GM19193 (cell line): ENCODE measurements around the gene GPRC6A.

Experiments
- POLR2A ChIP-seq: IDR thresholded peaks from 4 replicates; pipeline ENCODE4 v1.6.1; 2011; ENCODE audit not compliant: insufficient read depth, insufficient read length; ENCODE audit errors: extremely low read depth

The GPRC6A gene, protein sequence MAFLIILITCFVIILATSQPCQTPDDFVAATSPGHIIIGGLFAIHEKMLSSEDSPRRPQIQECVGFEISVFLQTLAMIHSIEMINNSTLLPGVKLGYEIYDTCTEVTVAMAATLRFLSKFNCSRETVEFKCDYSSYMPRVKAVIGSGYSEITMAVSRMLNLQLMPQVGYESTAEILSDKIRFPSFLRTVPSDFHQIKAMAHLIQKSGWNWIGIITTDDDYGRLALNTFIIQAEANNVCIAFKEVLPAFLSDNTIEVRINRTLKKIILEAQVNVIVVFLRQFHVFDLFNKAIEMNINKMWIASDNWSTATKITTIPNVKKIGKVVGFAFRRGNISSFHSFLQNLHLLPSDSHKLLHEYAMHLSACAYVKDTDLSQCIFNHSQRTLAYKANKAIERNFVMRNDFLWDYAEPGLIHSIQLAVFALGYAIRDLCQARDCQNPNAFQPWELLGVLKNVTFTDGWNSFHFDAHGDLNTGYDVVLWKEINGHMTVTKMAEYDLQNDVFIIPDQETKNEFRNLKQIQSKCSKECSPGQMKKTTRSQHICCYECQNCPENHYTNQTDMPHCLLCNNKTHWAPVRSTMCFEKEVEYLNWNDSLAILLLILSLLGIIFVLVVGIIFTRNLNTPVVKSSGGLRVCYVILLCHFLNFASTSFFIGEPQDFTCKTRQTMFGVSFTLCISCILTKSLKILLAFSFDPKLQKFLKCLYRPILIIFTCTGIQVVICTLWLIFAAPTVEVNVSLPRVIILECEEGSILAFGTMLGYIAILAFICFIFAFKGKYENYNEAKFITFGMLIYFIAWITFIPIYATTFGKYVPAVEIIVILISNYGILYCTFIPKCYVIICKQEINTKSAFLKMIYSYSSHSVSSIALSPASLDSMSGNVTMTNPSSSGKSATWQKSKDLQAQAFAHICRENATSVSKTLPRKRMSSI

DNA sequence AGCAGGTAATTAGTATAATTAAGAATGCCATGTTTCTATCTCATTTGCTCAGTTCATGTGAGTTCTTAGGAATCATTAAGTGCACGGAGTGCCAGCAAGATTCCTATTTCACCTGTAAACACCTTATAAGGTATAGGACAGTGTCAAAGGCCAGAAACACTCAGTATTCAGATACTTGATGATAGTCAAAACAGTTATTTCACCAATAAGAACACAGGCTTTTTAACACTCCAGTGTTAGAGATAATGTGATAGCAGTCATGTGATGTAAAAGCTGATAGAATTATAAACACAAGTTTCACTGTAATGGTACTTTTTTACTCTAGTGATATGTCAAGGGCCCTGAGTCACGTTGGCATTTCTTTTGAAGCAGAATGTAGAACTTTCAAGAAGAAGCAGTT, at the start of gene GPRC6A:
Gene GPRC6A, minus strand, starts transcription at position 101 of the 400 bp plus-strand sequence. Its CDS starts 70 bp downstream, at position 31.
- no peak for TF ChIP-seq POLR2A

DNA sequence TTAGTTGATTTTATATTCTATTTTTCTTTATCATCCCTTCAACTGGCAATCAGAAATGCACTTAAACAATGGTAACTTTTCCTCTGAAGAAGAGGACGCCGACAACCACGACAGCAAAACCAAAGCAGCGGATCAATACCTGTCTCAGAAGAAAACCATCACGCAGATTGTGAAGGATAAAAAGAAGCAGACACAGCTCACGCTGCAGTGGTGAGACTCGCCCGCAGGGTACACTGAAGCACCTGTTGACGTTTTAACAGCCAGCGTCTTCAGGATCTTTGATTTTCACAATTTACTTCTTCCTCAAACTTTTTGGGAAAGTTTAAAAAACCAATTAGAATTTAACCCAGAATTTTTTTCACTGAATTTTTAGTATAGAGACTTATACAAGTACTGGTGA, 48.9 kb upstream of the GPRC6A start:
- no peak for TF ChIP-seq POLR2A

DNA sequence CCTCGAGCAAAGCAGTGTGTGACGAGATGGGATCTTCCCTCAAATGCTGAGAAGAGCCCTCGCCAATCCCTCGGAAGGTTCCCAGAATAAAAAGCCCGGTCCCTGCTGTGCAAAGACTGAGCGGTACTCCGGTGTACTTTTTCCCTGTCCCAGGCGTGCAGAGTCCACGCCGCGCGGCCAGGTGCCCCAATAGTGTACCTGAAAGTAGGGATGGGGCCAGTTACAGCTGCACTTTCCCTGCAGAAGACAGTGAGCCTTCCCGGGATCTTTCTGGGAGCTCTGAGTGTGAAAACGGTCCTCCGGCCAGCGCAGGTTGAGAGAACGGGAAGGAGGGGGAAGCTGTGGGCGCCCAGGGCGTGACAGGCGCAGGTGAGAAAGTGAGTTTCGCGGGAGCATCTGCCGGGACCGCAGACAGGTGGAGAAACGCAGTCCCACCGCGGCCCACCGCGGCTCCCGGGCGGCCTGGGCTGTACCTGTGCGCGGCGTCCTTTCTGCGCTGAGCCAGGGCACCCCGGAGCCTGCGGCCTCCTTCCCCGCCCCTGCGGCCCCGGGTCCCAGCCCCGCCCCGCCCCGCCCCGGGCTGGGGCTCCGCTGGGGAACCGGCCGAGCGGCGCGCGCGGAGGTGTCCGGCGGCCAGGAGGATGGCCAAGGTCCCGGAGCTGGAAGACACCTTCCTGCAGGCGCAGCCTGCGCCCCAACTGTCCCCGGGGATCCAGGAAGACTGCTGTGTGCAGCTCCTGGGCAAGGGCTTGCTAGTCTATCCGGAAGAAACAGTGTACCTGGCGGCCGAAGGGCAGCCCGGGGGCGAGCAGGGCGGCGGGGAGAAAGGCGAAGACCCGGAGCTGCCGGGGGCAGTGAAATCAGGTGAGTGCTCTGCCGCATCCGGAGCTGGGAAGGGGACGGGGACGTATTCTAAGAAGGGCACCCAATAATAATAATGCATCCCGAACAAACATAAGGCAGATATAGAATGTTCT, 48.0 kb upstream of the GPRC6A start, which contains the start of gene RFX6:
Gene RFX6, plus strand, starts transcription at position 608 of the 977 bp plus-strand sequence. Its CDS starts 34 bp downstream, at position 642.
- no peak for TF ChIP-seq POLR2A

DNA sequence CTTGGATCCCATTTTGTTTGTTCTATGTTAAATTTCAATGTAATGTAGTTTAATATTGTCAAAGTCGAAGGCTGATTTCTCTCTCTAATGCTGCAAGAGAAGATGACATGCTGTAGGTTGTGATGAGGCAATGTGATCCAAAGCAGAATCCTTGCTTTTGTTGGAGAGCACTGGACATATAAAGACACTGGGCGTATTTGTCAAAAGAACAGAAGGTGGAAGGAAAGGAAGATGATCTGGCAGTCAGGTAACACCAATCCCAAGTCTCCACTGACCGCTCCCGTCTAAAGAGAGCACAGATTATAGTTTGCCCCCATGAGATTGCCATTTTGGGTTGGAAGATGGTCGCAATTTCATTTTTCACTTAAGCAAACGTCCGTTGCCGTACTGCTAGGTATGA, 47.2 kb upstream of the GPRC6A start:
- no peak for TF ChIP-seq POLR2A

DNA sequence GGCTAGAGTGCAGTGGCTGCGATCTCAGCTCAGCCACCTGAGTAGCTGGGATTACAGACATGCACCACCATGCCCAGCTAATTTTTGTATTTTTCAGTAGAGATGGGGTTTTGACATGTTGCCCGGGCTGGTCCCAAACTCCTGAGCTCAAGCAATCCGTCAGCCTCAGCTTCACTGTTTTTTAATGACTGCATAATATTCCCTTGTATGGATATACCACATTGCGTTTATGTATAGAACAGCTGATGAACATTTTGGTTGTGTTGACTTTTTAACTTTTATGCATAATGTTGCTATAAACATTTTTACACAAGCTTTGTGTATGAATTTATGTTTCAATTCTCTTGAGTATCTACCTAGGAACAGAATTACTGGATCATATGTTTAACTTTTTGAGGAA, 43.9 kb upstream of the GPRC6A start:
- no peak for TF ChIP-seq POLR2A

DNA sequence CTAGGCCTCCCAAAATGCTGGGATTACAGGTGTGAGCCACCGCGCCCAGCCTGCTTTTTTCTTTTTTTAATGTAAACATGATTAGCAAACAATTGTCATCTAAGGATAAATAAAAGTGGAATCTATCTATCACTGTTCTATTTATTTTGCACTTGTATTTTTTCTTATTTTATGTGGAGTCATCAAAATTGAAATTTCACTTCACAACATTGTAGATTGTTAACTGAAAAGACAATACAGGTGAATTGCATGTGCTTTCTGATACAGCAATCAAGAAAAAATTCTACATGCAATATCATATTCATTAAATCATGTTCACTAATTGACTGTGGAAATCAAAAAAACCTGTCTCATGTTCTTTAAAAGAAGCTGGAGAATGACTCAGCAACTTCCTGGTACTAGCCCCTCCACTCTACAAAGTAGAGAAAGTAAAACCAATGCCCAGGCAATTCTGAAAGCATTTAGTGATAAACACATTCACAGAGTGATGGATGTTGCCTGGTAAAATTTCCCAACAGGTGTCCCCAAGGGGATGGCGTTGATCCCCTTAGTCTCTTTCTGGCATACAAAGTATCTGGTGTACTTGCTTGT, 37.5 kb upstream of the GPRC6A start:
- no peak for TF ChIP-seq POLR2A

DNA sequence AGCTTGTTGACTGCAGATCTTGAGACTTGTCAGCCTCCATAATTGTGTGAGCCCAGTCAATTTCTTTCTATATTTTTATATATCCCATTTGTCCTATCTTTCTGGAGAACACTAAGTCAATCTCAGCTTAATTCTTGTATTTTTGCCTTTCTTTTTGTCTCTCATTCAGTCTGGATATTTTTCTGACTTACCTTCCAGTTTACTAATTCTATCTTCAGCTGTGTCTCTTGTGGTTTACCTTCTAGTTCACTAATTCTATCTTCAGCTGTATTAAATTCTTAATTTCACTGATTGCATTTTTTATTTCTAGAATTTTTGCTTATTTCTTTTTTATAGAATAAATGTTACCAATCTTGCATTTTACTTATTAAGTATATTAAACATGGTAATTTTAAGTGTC, 30.4 kb upstream of the GPRC6A start:
- TF ChIP-seq POLR2A, result no peak

DNA sequence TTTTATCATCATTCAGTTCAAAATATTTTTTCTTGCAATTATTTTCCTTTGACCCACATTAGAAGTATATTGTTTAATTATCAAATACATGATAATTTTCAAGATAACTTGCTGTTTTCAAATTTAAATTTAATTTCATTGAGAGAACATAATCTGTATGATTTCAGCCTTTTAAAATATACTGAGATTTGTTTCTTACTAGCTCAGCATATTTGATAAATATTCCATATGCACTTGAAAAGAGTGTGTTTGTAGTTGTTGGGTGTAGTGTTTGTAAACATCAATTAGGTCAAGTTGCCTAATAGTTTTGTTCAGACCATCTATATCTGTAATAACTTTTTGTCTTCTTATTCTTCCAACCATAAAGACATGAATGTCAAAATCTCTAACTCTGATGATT, 29.2 kb upstream of the GPRC6A start:
- no peak for TF ChIP-seq POLR2A

DNA sequence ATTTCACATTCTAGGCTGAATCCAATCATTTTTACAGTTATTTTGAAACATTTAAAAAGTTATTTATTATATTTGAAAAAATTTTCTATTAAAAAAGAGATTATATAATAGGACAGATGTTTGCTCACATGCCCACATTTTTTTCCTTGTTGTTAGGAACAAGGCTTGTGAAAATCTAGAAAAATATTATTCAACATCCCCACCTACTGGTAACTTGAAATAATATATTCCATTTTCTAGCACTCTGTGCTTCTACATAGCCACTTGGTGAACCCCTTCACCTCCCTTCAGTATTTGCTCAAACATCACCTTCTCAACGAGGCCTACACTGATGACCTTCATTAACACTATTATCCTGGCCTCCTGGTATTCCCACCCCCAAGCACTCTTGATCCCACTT, 18.3 kb upstream of the GPRC6A start:
- TF ChIP-seq POLR2A, result no peak

DNA sequence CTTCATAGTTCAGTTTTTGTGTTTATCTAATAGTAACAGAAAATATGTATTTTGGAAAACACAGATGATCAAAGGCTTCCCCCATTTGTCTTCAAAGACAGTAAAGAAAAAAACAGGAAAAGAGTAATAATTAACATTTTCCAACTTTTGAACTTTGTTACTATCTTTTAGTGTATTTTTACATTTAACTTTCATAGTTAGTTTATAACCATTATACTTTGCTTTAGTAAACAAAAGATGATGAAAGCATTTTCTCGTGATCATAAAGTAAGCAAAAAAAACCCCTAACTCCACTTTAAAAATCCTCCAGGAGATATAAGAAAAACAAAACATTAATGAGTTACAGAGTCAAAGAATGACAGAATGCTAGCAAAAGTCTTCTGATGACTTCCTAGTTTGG, 13.6 kb upstream of the GPRC6A start:
- no peak for TF ChIP-seq POLR2A

DNA sequence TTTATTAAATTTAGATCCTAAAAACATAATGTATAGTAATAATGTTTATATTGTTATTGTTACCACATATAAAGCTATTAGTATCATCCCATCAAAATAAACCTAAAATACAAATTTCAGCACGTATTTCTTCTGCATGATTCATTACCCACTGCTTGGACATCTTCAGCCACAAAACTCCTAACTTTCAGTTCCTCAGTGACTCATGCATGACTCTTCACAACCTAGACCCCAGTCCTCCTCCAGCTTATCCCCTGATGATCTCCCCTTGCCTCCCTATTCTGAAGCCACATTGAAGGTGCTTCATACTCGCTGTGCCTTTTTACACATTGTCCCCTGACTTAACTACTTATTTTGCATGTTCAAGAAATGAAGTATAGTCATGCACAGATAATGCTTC, 11.2 kb upstream of the GPRC6A start:
- no peak for TF ChIP-seq POLR2A

DNA sequence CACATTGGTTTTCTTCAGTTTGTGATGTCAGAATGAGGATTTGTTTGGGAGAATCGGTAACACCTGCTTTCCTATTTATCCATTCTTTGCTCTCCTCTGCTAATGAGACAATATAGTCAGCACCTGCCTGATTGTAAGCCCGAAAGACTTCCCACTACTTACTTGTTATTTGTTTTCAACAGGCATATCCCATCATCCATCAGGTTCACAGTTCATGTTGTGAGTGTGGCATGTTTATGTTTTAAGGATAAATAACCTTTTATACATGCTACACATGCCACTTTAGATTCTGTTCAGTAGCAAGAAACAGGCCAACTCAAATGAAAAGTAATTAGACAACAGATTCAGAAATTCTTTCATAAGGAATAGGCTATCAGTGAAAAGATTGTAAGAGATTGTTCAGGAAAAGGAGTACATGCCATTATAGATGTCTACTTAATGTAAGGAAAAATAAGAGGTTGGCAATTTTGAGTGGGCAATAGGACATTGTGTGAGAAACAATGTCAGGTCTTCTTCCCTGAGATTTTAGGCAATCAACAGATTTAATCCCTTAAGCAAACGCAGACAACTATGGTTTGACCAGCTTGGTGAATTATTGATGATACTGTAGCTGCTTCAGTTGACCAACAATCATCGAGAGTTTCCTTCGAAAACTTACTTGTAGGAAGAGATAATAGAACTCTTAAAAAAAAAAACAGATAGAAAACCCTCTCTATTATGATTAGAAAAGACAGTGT, 7.9 kb upstream of the GPRC6A start:
- no peak for TF ChIP-seq POLR2A

DNA sequence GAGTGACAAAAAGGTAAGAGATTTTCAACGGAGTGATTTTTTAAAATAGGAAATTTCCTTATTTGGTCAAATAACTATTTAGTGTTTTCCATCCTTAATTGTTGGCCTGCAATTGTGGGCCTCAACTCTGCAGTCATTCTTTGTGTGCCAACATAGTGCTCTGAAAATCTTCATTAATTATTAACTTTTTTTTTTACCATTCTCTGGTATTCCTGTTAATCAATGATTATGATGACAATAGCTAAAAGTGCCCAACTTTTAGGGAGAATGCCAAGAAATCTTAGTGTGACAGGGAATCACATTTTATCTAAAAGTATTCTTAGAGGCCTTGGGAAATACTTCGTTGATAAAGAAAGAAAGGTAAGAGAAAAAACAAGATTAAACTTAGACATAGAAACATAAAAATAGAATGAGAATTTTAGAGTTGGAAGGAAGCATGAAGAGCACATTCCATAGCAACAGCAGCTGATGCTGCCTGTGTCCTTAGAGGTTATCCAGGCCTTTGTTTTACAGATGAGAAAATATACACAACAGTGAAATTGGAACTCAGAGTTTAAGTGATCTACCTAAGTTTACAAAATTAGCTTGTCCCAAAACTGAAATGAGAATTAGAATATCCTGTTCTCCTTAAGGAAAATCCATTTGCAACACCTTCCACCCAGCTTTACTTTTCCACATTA, 1.2 kb downstream of the GPRC6A start:
- no peak for TF ChIP-seq POLR2A

DNA sequence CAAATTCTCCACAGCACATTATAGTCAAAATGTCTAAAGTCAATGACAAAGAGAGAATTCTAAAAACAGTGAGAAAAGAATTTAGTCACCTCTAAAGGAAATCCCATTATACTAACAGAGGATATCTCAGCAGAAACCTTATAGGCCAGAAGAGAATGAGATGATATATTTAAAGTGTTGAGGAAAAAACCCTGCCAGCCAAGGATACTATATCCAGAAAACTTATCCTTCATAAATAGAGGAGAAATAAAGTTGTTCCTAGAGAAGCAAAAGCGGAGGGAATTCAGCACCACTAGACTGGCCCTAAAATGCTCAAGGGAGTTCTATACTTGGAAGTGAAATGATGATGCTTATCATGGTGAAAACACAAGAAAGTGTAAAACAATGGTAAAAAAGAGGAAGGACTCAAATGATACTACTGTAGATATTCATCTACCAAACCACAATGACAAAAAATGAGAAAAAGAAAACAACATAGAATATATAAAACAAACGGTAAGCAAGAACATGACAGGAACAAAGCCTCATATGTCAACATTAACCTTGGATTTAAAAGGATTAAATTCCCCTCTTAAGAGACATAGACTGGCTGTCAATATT, 16.7 kb downstream of the GPRC6A start:
- TF ChIP-seq POLR2A, result no peak
